GM23248 (cell line): ENCODE measurements around the gene AKR1A1.

Experiments used
- EZH2 ChIP-seq: fragments of 200-600 bp; sonication (generic); IDR thresholded peaks from 2 replicates; pipeline ENCODE4 v1.6.1; 2018; ENCODE audit warnings: antibody characterized with exemption, mild to moderate bottlenecking; ENCODE audit not compliant: insufficient read depth, poor library complexity, severe bottlenecking
- EZH2phosphoT487 ChIP-seq: fragments of 200-600 bp; sonication (generic); IDR thresholded peaks from 2 replicates; pipeline ENCODE4 v1.6.1; 2018; ENCODE audit warnings: antibody characterized with exemption, moderate library complexity, mild to moderate bottlenecking, low read depth; ENCODE audit not compliant: insufficient read depth

GRCh38 chr1:45607404-45608074 is 56.9 kb downstream of the AKR1A1 start:
- TF ChIP-seq EZH2 (no peak), EZH2phosphoT487 (no peak)
